ENCODE results near the gene DIP2B.

Gene DIP2B

DNA sequence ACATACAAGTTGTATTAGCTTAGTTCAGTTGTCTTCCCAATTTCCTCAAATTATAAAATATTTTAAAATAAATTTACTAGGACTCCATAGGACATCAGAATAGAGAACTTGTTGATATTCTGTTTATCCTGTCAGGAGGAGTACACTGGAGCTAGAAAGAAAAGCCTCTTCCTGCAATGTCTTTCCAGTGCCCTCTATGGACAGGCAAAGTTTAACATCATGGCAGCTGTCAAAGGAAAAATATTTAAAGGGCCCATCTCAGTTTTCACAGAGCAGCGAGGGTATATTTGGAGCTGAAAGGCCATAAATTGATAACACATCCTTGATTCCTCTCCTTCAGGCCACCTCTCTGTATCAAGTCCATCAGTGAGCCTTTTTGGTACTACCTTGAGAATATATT lies 19.0 kb downstream of the DIP2B start:
- TF ChIP-seq MYC (IDR thresholded peaks at IDR 0.05; ENCODE audit: low read depth, low read length) (no peak), POLR2A (IDR thresholded peaks at IDR 0.05; ENCODE audit: extremely low read depth, insufficient read length) (no peak), MAX (IDR thresholded peaks at IDR 0.05; ENCODE audit: low read depth, low read length) (no peak)
- TF ChIP-seq, protein P1, sequence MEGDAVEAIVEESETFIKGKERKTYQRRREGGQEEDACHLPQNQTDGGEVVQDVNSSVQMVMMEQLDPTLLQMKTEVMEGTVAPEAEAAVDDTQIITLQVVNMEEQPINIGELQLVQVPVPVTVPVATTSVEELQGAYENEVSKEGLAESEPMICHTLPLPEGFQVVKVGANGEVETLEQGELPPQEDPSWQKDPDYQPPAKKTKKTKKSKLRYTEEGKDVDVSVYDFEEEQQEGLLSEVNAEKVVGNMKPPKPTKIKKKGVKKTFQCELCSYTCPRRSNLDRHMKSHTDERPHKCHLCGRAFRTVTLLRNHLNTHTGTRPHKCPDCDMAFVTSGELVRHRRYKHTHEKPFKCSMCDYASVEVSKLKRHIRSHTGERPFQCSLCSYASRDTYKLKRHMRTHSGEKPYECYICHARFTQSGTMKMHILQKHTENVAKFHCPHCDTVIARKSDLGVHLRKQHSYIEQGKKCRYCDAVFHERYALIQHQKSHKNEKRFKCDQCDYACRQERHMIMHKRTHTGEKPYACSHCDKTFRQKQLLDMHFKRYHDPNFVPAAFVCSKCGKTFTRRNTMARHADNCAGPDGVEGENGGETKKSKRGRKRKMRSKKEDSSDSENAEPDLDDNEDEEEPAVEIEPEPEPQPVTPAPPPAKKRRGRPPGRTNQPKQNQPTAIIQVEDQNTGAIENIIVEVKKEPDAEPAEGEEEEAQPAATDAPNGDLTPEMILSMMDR (IDR thresholded peaks at IDR 0.05; ENCODE audit: low read depth, low read length), result no peak
- DNase-seq (ENCODE audit: low read depth), result no peak
- H3K4me3 ChIP-seq (ENCODE audit: low read depth, low read length), result no peak overlapping the region

DNA sequence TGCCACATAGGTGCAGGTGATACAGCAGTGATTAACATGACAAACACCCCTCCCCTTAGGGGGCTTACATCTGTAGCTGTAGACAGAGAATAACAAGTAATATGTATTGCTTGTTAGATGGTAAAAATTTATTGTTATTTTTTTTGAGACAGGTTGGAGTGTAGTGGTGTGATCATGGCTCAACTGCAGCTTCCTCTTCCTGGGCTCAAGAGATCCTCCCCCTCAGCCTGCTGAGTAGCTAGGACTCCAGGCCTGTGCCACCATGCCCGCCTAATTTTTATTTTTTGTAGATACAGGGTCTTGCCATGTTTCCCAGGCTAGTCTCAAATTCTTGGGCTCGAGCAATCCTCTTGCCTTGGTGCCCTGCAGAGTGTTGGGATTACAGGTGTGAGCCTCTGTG lies 19.8 kb downstream of the DIP2B start:
- H3K4me3 ChIP-seq (ENCODE audit: low read depth, low read length), result no peak overlapping the region
- DNase-seq (ENCODE audit: low read depth), result peak; percentile 55
- no peak for TF ChIP-seq MAX (IDR thresholded peaks at IDR 0.05; ENCODE audit: low read depth, low read length)
- TF ChIP-seq POLR2A (IDR thresholded peaks at IDR 0.05; ENCODE audit: extremely low read depth, insufficient read length), result no peak
- TF ChIP-seq MYC (IDR thresholded peaks at IDR 0.05; ENCODE audit: low read depth, low read length), result no peak
- TF ChIP-seq, protein P1 (IDR thresholded peaks at IDR 0.05; ENCODE audit: low read depth, low read length), result no peak

DNA sequence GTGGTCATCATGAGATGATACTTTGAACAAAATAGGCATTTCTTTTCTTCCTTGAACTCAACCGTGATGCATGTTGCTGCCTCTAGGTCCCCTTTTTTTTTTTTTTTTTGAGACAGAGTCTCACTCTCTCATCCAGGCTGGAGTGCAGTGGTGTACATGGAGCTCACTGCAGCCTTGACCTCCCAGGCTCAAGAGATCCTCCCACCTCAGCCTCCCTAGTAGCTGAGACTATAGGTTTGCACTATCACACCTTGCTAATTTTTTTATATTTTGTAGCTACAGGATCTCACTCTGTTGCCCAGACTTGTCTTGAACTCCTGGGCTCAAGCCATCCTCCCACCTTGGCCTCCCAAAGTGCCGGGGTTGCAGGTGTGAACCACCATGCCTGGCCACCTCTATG lies 20.6 kb downstream of the DIP2B start:
- TF ChIP-seq, protein P1 (IDR thresholded peaks at IDR 0.05; ENCODE audit: low read depth, low read length), result no peak
- no peak for TF ChIP-seq MAX (IDR thresholded peaks at IDR 0.05; ENCODE audit: low read depth, low read length)
- no peak for TF ChIP-seq POLR2A (IDR thresholded peaks at IDR 0.05; ENCODE audit: extremely low read depth, insufficient read length)
- TF ChIP-seq MYC (IDR thresholded peaks at IDR 0.05; ENCODE audit: low read depth, low read length), result no peak
- no peak overlapping the region for H3K4me3 ChIP-seq (ENCODE audit: low read depth, low read length)
- no peak for DNase-seq (ENCODE audit: low read depth)

GRCh38 chr12:50527359-50527726 lies 22.6 kb downstream of the DIP2B start:
- no peak for DNase-seq (ENCODE audit: low read depth)
- H3K4me3 ChIP-seq (ENCODE audit: low read depth, low read length), result no peak overlapping the region
- TF ChIP-seq MYC (IDR thresholded peaks at IDR 0.05; ENCODE audit: low read depth, low read length) (no peak), POLR2A (IDR thresholded peaks at IDR 0.05; ENCODE audit: extremely low read depth, insufficient read length) (no peak), MAX (IDR thresholded peaks at IDR 0.05; ENCODE audit: low read depth, low read length) (no peak)
- TF ChIP-seq, protein P1 (IDR thresholded peaks at IDR 0.05; ENCODE audit: low read depth, low read length), result no peak

GRCh38 chr12:50528800-50529199 lies 24.0 kb downstream of the DIP2B start:
- no peak for DNase-seq (ENCODE audit: low read depth)
- no peak overlapping the region for H3K4me3 ChIP-seq (ENCODE audit: low read depth, low read length)
- TF ChIP-seq, protein P1 (IDR thresholded peaks at IDR 0.05; ENCODE audit: low read depth, low read length), result no peak
- TF ChIP-seq POLR2A (IDR thresholded peaks at IDR 0.05; ENCODE audit: extremely low read depth, insufficient read length), result no peak
- no peak for TF ChIP-seq MAX (IDR thresholded peaks at IDR 0.05; ENCODE audit: low read depth, low read length)
- TF ChIP-seq MYC (IDR thresholded peaks at IDR 0.05; ENCODE audit: low read depth, low read length), result no peak

GRCh38 chr12:50529345-50529744 lies 24.6 kb downstream of the DIP2B start:
- DNase-seq (ENCODE audit: low read depth), result no peak
- TF ChIP-seq MAX (IDR thresholded peaks at IDR 0.05; ENCODE audit: low read depth, low read length), result no peak
- no peak for TF ChIP-seq MYC (IDR thresholded peaks at IDR 0.05; ENCODE audit: low read depth, low read length)
- no peak for TF ChIP-seq POLR2A (IDR thresholded peaks at IDR 0.05; ENCODE audit: extremely low read depth, insufficient read length)
- TF ChIP-seq, protein P1 (IDR thresholded peaks at IDR 0.05; ENCODE audit: low read depth, low read length), result no peak
- no peak overlapping the region for H3K4me3 ChIP-seq (ENCODE audit: low read depth, low read length)

All from NB4 (cell line).